GDM1 (cell line): ENCODE data around the gene PTPN5.
"Not testable (repeated sequence)": the region's sequence is repeated elsewhere in the genome, so short reads cannot be mapped to it uniquely, and the experiment has no call there.

ENCODE experiments used
- DNase-seq: peaks from one replicate; lab custom pipeline; 2025; lab: John Stamatoyannopoulos, UW

Gene PTPN5

DNA sequence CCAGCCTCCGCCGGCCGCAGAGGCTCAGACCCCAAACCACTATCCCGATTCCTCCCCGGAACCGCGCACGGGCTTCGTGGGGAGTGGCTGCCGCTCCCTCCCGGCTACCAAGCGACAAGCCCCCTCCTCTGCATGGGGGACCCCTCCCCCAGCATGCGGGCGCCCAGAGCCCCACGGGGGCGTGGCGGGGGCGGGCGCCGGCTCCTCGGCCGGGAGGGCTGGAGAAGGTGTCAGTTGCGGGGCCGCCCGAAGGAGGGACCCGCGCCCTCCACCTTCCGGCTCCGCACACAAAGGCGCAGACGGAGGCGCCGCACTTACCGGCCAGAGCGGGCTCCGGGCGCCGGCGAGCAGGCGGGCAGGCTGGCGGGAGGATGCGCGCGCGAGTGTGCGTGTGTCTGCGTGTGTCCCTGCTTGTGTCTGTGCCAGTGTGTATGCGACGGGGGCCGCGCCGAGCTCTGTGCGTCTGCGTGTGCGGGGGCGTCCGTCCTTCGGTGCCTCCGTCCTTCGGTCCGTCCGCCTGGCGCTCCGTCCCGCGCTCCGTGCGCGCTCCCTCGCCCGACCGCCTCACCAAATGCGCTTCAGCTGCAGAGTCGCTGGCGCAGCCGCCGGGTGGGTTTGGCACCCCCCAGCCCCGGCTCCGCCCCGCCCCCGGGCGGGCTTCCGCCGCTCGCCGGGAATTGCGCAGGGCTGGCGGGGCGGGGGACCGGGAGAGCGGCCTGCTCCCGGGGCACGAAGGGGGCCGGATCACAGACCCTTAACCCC, at the start of gene PTPN5:
PTPN5 (minus strand) TSS at position 592 of the 762 bp plus-strand sequence. CDS start 19,840 bp downstream, outside the sequence.
- DNase-seq, result no peak

DNA sequence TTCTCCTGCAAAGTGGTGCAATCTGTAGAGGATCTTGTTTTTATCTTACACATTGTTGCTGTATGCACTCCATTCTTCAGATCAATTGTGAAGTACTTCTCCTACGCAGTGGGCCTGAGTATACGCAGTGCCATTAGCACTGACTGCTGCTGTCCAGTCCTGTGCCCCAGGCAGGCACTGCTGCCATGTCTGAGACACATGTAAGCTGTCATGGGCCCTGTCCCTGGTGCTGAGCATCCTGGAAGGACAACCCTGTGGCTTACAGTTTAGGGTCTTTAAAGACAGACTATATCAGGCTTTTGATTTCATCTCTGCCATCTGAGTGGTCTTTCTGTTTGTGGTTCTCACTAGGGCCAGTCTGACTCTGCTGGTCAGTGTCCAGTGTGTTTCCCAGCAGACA, 44.8 kb upstream of the PTPN5 start:
- DNase-seq, result no peak

DNA sequence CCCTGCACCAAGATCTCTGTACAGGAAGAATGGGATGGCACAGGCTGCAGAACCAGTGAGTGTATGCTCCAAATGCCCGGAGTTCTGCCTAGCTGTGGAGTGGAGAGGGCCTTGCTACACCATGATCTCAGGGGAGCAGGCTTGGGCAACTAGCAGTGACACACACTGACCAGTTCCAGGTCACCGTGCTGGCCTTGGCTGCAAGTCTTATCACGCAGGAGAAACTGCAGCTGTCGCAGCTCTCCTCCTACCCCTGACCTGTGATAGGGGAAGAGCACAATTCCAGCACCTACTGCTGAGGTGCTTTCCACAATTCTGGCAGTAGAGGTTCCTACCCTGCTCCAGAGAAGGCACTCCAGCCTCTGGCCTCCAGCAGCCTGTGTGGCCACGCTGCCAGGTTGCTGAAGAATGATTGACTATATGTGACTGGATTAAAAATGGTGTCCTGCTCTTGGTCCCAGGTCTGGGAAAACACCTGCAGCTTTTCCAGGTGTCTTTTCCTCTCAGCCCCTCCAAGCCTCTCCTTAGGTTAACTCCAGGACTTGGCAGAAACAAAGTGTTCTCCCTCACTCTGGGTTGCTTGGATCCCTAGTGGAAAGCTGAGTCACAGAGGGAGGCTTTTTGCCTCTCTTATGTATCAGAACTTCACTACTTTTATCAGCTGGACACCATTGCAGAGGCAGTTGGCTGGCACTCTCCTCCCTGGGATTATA, 43.3 kb upstream of the PTPN5 start:
- no peak for DNase-seq

DNA sequence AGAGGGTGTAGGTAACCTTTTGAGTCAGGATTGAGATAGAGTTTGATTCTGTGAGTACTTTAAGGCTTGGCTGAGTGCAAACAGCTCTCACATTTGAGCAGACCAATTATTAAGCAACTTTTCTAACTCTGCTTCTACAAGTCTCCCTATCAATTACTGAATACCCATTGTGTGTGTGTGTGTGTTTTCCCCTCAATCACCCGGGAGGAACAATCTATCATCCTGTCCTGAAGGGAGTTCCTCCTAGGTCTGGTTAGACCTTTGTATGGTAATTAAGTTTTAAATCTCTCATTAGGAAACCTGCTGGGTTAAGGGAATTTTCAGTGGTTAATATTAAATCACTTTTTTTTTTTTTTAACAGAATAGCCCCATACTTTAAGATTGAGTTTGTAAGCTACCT, 28.6 kb upstream of the PTPN5 start:
- DNase-seq, result not testable (repeated sequence)

DNA sequence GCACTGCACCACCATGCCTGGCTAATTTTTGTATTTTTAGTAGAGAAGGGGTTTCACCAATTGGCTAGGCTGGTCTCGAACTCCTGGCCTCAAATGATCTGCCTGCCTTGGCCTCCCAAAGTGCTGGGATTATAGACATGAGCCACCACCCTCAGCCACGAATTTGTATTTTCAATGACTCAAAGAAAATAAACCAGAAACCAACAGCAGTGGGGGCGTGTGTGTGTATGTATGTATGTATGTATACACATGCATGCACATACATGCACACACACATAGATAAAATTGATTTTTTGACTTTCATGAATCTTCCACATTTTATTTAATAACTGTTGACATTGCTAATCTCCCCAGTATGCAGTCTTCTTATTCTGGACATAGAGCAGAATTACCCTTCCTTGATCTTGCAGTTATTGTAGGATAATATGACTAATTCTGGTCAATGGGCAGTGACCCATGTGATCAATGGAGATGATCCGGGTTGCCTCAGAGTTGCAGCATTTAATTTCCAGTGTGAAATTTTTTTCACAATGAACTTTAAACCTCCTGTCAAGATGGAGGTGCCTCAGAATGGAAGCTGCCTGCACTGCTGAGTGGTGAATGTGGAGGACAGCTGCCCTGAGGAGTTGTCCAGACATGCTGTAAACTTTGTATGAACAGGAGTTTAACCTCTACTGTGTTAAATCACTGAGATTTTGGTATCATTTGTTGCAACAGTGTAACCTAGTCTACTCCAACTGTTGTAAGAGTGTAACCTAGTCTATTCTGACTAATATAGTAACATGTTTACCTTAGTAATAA, 12.8 kb upstream of the PTPN5 start:
- no peak for DNase-seq

DNA sequence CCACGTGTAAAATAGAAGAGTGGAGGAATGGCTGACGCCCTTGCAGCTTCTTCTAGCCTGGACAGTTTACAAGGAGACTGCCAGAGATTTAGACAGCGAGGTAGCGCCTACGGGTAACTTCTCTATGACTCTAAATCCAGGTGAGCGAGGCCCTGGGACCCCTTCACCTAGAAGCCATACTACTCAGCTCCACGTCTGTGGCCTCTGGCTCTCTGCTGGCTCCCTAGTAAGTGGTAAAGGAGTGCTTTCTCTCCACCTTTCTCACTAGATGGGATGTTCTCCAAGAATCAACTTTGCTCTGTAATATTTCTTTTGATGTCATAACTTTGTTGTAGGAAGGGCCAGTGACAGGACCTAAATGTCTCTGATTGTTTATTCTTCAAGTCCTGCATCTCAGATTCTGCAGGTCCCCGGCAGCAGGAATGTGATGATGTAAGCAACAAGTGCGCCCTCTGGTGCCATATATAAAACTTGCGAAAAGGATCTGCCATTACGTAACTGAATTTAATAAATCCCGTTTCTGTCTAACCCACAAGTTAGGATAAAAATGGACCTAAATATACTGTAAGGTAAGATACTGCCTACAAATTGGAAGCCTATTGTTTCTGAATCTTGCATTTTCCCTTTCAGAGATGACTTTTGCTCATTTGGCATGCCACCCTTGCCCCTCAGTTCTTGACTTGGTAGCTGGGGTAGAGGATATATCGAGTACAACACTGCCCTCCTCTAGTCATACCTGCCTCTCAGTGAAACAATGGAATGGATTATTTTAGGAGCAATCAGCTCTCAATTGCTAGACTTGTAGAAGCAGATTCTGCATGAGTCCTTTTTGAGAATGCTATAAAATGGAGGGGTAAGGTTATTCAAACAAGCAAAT, 11.0 kb upstream of the PTPN5 start:
- no peak for DNase-seq

DNA sequence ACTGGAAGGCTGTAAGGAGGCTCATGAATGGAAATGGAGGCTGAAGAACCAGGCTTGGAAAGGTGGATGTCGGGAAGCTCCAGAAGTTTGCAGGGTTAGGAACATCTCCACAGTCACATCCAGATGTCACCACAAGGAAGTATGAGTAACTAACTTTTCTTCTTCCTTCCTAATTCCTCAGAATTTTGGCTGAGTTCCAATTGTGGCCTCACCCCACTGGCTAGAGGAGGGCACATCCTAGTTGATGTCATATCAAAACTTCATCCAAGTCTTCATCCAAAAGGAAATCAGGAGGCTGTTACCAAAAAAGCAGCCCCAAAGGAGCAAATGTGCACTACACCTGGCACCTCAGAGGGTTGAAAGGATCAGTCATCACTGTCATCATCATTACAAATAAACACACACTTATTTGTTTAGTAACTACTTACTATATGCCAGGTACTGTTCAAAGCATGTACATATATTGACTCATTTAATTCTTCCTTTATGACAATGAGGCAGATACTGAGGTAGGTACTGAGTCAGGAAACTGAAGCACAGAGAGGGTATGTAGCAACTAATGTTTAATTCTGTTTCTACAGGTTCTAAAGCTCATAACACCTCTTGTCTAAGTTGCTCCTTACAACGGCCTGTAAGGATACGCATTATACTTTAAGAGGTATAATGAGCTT, 7.3 kb upstream of the PTPN5 start:
- no peak for DNase-seq

DNA sequence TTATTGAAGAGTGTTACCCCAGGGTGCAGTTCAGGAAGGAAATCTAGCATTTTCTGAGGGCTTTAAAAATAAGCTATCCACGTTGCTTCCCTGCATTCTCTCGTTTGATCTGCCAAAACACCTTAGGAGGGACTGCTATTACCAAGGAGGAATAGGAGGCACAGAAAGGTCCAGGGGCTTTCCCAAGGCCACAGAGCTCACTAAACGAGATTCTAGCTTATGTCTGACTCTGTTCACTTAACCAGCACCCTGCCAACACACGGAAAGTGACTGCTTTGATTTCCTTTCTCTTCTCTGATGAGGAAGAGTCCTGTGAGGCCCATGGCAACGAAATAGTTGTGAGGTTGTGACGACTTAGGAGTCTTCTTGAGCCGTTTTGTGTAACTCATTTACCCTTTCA, 3.4 kb upstream of the PTPN5 start:
- DNase-seq, result no peak

DNA sequence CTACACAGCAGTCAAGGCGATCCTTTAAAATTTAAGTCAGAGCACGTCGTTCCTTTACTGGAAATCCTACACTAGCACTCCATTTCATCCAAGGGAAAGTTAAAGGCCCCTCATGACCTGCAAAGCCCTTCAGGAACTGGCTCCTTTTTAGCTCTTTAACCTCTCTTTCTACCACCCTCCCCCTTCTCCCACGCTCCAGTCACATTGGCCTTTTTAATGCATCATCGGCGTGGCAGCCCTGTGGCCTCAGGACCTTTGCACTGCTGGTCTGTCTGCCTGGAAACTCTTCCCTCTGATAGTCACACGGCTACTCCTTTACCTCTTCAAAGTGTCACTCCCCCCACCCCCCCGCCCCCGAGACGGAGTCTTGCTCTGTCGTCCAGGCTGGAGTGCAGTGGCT, 1.2 kb upstream of the PTPN5 start:
- no peak for DNase-seq

DNA sequence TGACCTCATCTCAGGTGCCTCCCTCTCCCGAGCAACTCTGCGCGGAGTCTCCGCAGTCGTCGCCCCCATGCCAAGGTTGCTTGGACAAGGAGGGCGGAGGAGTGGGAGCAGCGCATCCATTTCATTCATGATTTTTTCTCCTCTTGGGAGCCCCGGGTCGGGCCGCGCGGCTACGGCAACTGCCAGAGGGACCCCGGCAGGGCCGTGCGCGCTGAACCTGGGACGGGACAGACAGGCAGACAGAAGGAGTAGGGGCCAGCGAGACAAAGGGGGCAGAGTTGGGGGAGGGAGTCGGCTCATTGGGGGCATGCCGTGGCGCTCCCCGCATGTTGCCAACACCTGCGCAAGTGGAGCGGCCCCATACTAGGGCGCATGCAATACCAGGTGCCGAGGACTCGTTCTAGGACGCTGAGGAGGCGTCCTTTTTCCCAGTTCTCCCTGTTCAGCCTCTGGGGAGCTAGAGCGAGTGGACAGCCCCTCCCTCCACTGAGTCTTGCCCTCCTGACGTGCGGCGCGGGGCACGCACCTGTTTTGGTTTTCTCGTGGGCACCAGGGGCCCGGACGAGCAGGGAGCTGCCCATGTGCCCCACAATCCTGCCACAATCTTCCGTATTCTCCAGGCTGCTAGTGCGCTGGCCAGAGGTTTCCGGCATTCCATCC, 501 bp upstream of the PTPN5 start:
- no peak for DNase-seq

DNA sequence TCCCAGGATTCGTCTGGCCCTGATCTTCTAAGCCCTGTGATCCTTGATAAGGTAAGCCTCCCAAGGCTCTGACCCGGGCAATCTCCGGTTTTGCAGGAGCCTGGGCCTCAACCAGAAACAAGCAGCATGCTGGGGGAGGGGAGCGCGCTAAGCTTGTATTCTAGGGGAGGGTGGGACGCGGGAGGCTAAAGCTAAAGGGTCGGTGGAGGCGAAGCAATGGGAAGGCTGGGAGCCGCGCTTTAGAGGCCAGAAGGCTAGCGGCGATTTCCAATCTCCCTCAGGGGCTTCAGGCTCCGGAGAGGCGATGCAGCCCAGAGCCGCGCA, 753 bp downstream of the PTPN5 start:
- no peak for DNase-seq

DNA sequence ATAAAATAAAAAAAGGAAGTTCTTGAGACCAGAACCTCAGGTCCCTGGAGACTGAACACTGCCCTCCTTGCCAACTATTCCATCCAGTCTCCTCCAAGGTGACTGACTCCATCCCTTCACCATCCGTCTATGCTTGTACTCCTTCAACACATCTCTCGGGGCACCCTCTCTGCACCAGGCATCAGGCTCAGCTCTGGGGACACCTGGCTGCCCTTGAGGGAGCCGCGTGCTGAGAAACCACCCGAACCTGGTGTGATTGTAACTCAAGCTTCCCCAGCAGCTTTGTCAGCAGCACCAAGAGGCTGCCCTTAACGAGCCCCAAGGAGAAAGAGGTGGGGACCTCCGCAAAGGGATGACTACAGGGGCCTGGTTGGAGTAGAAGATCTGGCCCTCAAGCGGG, 1.7 kb downstream of the PTPN5 start:
- DNase-seq, result no peak

DNA sequence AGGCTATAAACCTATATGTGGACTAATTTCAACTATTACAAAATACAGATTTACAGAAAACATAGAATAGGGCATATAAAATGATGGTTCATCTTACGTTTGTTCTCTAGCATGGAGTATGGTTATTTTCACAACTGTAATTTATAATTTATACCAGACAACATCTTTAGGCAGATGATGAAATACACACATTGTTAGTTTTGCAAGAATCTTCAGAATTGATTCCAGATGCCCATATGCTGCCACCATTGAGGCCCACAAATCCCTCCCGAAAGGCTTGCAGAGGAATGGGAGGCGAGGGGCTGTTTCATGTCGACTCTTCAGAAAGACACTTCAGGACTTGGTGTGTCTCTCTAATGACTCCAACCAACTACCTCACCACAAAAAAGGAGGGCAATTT, 6.2 kb downstream of the PTPN5 start:
- DNase-seq, result no peak

DNA sequence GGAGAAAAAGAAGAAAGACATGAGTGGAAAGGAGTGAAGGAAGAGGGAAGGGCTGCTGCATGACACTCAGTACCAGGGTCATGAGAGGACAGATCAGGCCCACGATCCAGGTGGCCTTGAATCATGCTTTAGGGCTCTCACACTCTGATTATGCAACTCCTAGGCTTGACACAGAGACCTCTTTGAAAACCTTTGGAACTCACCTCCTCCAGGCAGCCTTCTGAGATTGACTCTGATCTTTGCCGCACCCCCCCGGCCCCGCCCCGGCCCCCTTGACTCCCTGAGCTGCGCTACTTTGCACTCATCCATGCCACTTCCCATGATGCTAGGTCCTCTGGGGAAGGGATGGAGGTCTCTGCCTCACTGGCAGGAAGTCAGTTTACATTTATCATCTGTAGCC, 10.7 kb downstream of the PTPN5 start:
- DNase-seq, result no peak

DNA sequence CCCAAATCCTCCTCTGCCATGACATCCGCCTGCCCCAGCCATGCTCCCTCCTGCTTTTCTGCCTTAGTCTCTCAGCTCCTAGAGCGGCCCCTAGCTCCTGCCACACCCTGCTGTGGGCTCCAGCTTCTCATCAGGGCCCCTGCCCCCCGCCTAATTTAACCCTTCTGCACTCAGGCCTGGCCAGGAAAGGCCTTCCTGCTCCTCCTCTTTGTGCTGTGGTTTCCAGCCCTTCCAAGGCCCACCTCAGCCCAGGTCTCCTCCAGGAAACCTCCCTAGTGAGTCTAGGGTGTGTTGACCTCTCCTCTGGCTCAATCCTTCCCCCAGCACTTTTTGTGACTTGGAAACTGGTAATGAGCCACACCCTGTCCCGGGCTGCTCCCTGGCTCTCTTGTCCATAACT, 11.3 kb downstream of the PTPN5 start:
- no peak for DNase-seq

DNA sequence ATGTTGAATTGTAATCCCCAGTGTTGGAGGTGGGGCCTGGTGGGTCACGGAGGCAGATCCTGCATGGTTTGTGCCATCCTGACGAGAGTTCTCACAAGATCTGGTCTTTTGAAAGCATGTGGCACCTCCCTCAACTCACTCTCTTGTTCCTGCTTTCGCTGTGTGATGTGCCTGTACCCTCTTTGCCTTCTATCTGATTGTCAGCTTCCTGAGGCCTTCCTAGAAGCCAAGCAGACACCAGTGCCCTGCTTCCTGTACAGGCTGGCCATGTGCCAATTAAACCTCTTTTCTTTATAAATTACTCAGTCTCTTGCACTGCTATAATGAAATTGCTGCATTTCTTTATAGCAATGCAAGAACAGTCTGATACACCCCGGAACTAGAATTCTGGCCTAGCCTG, 13.1 kb downstream of the PTPN5 start:
- DNase-seq, result no peak

DNA sequence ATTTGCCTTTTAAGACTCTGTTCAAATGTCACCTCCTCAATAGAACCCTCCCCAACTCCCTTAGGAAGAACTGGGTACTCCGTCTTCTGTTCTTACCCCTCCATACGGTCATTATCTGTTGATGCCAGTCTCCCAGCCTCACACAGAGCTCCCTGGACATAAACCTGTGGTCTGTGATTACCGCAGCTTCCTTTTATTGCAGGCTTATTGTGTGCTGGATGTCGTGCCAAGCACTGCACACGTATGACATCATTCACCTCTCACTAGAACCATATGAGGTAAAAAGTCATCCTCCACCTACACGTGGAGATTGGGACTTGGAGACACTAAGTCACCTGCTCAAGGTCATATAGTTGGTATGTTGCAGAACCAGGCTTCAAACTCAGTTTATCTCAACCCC, 15.3 kb downstream of the PTPN5 start:
- DNase-seq, result no peak

DNA sequence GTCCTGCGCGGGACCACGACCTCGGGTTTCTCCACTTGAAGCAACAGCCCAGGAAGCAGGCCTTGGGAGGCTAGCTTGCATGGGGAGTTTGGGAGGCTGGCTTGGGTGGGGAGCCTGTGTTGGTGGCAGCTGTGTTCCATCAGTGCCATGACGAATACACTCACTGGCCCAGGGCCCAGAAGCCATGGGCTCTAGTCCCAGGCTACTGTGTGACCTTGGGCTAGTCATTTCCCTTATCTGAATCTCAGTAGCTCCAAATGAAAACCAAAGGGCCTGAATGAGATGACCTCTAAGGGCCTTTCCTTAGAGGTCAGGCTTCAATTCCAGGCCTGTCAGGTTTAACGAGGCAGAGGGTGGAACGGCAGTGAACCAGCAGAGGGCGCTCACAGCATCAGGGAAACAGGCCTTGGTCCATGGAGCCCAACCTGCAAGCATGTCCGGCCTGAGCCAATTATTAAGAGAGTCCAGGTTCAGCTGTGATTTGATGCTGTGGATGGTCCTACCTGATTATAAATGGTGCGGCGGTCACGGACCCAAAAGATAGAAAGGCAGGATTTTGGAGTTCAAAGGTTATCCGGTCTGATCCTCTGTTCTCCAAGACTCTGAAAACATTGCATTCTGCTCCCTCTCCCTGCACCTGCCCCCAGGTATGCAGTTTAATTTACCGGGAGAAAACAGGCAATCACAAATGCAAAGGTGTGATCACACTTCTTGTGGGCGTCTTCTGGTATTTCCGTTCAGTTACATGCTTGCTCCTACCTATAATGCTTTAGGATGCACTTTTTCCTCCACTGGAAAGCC, 15.9 kb downstream of the PTPN5 start:
- peak; percentile 21 for DNase-seq

DNA sequence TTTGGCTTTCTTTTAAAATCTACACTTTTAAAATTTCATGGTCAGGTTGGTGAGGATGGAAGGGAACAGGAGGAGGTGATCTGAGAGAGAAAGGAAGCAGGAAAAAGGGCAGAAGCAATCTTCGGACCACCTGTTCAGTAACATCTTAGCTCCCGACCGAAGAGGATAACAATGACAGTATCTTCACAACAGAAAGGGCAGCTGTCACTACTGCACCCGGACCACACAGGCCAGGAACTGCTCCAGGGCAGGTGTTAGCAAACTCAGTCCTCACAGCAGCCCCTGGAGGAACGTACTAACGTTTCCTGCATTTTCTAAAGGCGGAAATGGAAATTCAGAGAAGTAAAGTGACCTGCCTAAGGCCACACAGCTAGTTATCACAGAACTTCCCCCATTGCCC, 16.8 kb downstream of the PTPN5 start:
- DNase-seq, result no peak

DNA sequence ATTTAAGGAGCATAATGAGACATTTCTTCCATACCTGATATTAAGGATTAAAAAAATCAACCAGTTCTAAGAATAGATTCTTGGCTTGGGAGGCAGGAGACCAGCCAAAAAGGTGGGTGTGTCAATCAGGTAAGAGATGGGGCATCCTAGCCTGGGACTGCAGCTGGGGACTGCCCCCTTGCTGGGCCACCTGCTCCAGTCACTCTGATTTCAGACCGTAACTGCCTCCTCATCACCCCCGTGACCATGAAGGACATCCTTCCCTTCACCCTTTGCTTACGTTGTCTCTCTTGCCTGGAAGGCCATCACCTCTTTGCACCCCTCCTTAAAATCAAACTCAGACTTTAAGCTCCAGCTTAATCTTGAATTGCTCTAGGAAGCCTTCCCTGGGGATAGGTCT, 17.9 kb downstream of the PTPN5 start:
- no peak for DNase-seq
